Measurements from ENCODE around the gene RPL35A.

- TF ChIP-seq ELF4 (CRISPR knock-in tag; IDR thresholded peaks at IDR 0.05) (no peak), EZH2 (IDR thresholded peaks at IDR 0.05; ENCODE audit: borderline replicate concordance, low read depth, low read length) (no peak), MTA3 (IDR thresholded peaks at IDR 0.05; ENCODE audit: borderline replicate concordance) (no peak)
Measured at GRCh38 chr3:197958346-197958745, 8.4 kb downstream of the RPL35A start.

Data from K562 (cell line).